Articular chondrocyte of knee joint (primary cell): ENCODE results near the gene TBPL2. TPM values are rescaled to one million over a fixed set of nuclear protein-coding genes. Genes with fewer than 3 reads are reported as not detected.

ENCODE experiments used
- small RNA-seq: library from RNA; depleted of rRNA; stranded (forward); fragments of <200 nt; gene quantifications from one replicate; pipeline ENCODE3, GENCODE V24; 2012
- total RNA-seq: library from RNA; depleted of rRNA; stranded (reverse); fragments of >200 nt; gene quantifications from 2 replicates; pipeline ENCODE4 v1.2.3, GENCODE V29; 2012

TBPL2 gene
- not detected in 2 replicates for total RNA-seq

DNA sequence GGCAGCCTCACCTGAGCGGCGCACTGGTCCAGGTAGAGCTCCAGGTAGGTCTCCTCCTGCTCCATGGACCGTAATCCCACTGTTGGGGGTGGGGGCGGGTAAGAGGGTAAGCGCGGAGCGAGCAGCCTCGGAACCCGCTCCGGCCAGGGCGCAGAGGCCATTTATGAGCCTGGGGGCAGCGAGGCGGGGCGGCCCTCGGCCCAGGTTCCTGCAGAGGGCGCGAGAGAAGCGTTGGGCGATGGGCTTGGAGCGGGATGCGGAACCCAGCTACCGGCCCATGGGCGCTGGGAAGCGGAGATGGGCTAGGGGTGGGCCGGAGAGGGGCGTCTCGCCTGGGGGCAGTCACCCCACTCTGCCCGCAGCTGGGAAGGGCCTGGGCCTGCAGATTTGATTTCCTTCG lies at the start of gene TBPL2:
Gene TBPL2 (minus strand): TSS at position 232 of the 400 bp plus-strand sequence. CDS start 167 bp downstream, at position 65.

DNA sequence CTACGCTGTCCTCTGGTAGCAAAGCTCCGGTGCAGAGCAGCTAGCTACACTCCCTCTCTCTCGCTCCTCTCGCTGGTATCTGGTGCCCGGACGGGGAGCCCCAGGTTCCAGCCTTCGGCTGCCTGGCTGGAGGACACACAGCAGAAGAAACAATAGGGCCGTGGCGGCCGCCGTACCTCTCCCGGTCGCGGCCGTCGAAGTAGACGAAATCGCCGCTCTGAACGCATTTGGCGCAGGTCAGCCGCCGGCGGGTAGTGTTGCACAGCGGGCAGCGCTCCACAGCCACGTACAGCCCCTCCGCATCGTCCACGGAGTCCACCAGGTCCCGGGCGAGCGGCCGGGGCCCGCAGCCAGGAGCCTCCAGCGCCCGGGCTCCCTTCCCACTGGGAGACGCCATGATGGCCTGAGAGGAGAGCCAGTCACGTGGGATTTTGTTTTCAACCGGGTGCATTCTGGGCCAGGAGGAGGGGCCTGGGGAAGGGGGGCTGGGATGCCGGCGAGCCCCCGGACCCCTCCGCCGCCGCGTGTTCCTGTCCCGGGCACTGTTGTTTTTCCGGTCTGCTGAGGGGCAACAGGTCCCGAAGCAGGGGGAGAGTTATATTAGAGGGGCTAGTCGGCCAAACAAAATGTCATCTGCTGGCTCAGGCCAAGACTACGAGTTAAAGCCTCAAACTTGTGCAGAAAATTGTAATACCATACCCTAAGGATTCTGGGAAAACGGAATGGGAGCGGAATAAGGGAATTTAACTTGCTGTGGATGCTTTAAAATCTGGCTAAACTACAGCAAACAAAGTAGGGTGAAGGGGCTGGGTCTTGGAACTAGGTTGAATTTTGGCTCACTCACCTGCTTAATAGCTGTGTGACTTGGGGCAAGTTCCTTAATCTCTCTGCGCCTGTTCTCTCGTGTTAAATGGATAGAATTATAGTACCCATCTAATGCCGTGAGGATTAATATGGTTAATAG lies 28.7 kb downstream of the TBPL2 start, which contains the start of gene ATG14:
Gene ATG14 (minus strand): TSS at position 405 of the 964 bp plus-strand sequence. CDS start 8 bp downstream, at position 397.

Small RNA genes within 50 kb of the gene (small RNA-seq; reads per million reads assigned to genes)
- gene AL356801.1 = not detected

Other genes starting within 250 kb of the TBPL2 start
- 21.4 and 27.6 TPM in 2 replicates for gene DLGAP5, start 249.0 kb downstream of the TBPL2 start, total RNA-seq
- 19.2 and 23.1 TPM in 2 replicates for gene FBXO34, start 169.2 kb downstream of the TBPL2 start, total RNA-seq
- 23.8 and 27.6 TPM in 2 replicates for gene ATG14, start 28.8 kb downstream of the TBPL2 start, total RNA-seq
- 190 and 217 TPM in 2 replicates for gene KTN1, start 139.6 kb upstream of the TBPL2 start, total RNA-seq